G401 (cell line): ENCODE measurements around the gene ZNF783. TPM values are rescaled to one million over a fixed set of nuclear protein-coding genes. Genes with fewer than 3 reads are reported as not detected.

ENCODE experiments used
- DNase-seq: peaks from one replicate; pipeline ENCODE4 v3.0.0-alpha.2; 2015; ENCODE audit warnings: low spot score
- in situ Hi-C: cut with HindIII; loops from 2 replicates; pipeline ENCODE4 v1.10.0; 2016; ENCODE audit warnings: low sequenced_read_pairs, mixed read lengths
- total RNA-seq: library from RNA; depleted of rRNA; stranded (reverse); fragments of >200 nt; shearing (Covaris generic); gene quantifications from 2 replicates; pipeline ENCODE4 v1.2.3, GENCODE V29; 2014

Gene ZNF783
- total RNA-seq, 1 experiment from 2014 or later, result 16.9 TPM

- in situ Hi-C loops, result no loop called here
- no peak for DNase-seq
These were observed 32.1 kb downstream of the ZNF783 start for GRCh38 chr7:149293946-149294633.

DNA sequence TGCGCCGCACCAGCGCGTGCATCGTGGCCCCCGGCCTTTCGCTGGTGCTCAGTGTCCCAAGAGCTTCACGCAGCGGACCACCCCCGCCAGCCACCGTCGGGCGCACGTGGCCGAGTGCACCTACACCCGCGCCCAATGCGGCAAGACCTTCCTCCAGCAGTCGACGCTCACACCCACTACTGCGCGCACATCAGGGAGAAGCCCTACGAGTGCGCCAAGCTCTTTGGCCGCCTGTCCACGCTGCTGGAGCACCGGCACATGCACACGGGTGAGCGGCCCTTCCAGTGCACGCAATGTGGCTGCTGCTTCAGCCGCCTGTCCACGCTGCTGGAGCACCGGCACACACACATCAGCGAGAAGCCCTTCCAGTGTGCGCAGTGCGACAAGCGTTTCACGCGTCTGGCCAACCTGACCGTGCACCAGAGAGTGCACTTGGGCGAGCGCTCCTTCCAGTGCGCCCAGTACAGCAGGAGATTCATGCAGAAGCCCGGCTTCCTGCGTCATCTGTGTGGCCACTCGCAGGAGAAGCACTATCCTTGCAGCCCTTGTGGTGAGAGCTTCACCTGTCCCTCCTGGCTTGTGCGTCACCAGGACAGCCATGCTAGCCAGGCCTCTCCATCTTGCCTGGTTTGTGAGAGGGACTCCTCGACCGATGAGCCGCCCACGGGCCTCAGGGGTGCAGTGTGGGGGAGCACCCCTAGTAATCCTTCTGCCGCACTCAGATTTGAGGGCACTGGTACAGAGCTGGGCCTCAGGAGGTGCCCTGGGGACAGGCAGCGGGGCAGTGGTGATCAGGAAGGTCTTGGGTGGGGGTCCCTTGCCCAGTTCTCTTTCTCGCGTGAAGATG is 32.9 kb downstream of the ZNF783 start:
- in situ Hi-C loops, result no loop called here

DNA sequence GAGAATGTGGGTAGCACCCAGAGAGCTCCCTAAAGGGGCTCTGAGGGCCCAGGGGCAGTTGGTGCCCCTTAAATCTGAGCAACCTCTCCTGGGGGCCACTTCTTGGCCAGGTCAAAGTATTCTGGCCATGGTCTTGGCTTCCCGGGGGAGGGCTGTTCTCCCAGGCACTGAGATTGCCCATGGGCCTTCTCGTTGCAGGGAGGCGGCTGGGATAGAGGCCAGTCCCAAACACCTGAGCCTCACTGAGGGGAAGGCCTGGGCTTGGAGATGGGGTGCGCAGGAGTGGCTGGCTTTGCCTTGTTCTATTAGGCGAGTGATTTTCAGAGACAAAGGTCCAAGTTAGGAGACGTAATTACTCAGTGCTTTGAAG is 33.5 kb downstream of the ZNF783 start:
- in situ Hi-C loops, result no loop called here
- no peak for DNase-seq

More for the DNA sequence above, 32.9 kb downstream of the ZNF783 start:
- no peak for DNase-seq

- in situ Hi-C loops, result no loop called here
- no peak for DNase-seq
These were observed 34.4 kb downstream of the ZNF783 start for GRCh38 chr7:149296368-149296767.

DNA sequence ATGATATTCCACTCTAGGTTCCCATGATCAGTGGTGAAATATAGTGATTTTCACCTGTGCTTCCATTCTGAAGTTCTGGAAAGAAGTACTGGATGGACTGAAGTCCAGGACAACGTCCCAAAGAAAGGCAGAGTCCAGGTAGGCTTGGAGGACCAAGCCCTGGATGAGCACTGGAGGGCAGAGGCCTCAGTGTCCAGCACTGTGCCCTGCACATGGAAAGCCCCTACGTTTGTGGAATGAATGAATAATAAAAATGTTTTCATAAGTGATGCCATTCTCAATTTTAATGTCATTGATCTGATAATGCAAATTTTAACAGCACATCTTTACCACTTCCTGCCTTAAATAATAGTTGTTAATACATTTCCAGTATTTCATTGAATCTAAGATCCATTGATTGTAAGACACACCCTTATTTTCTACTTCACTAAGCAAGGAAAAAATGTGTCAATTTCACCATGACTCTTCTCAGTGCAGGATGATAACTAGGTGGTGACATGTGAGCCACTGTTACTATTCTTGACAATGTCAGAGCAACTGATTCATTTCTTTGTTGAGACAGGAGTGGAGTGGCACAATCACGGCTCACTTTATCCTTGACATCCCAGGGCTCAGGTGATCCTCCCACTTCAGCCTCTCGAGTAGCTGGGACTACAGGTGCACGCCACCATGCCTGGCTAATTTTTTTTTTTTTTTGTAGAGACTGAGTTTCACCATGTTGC is 35.2 kb downstream of the ZNF783 start:
- DNase-seq, result no peak
- in situ Hi-C loops, result no loop called here

DNA sequence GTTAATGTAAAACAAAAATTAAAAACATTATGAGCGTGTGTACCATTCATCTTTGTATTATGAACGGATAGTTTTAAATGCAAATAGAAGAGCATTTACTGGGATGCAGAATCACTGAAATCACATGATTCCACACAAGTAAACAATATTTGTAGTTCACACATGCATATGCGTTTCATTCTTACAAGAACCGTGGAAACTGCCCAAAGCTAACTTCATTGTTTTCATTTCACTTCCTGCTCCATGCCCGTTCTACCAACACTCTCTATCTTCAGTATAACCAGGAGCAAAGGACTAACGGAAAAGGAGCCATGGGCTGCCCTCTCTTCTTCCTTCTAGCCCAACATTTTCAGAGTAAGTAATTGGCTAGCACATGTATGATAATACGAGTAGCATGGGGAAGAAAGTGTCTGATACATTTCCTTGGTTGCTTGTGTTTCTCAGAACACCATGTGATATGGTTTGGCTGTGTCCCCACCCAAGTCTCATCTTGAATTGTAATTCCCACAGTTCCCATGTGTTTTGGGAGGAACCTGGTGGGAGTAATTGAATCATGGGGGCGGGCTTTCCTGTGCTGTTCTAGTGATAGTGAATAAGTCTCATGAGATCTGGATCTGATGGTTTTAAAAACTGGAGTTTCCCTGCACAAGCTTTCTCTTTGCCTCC is 38.8 kb downstream of the ZNF783 start:
- no peak for DNase-seq

GRCh38 chr7:149302222-149302621 is 40.2 kb downstream of the ZNF783 start:
- no peak for DNase-seq
- in situ Hi-C loops, result no loop called here

More for the DNA sequence above, 38.8 kb downstream of the ZNF783 start:
- in situ Hi-C loops, result no loop called here

DNA sequence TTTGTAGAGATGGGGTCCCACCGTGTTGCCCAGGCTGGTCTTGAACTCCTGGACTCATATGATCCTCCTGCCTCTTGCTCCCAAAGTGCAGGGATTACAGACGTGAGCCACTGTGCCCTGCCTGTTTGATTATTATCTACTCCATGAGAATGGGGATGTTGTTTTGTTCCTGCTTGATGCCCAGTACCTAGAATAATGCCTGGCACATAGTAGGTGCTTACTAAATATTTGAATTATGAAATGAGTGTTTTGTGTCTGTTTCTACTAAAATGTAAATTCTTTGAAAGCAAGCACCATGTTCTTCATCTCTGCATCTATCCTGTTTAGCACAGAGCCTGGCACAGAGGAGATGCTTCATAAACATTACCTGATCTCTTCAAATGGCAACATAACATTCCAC is 40.9 kb downstream of the ZNF783 start:
- in situ Hi-C loops, result no loop called here

DNA sequence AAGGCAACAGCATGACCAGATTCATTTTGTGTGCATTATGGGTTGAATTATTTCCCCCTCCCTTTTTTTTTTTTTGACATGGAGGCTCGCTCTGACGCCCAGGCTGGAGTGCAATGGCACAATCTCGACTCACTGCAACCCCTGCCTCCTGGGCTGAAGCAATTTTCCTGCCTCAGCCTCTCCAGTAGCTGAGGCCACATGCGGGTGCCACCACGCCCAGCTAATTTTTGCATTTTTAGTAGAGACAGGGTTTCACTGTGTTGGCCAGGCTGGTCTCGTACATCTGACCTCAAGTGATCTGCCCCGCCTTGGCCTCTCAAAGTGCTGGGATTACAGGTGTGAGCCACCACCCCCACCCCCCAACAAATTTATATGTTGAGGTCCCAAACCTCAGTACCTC is 42.0 kb downstream of the ZNF783 start:
- in situ Hi-C loops, result no loop called here
- DNase-seq, result no peak

More for the DNA sequence above, 40.9 kb downstream of the ZNF783 start:
- no peak for DNase-seq

DNA sequence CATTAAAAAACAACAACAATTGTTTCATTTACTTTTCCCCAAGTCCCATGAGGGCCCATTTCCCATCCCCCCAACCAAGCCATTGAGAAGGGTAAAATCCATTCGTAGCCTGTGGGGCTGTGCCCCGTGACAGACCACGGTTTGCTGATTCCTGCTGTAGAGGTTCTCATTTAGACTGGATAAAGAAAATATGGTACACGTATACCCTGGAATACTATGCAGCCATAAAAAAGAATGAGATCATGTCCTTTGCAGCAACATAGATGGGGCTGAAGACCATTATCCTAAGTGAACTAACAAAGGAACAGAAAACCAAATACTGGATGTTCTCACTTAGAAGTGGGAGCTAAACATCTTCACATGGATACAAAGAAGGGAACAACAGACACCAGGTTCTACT is 44.9 kb downstream of the ZNF783 start:
- in situ Hi-C loops, result no loop called here
- no peak for DNase-seq

- in situ Hi-C loops, result no loop called here
- DNase-seq, result no peak
These were observed 45.9 kb downstream of the ZNF783 start for GRCh38 chr7:149307775-149308501.

GRCh38 chr7:149310113-149310836 is 48.3 kb downstream of the ZNF783 start:
- in situ Hi-C loops, result no loop called here
- peak; percentile 35 for DNase-seq

DNA sequence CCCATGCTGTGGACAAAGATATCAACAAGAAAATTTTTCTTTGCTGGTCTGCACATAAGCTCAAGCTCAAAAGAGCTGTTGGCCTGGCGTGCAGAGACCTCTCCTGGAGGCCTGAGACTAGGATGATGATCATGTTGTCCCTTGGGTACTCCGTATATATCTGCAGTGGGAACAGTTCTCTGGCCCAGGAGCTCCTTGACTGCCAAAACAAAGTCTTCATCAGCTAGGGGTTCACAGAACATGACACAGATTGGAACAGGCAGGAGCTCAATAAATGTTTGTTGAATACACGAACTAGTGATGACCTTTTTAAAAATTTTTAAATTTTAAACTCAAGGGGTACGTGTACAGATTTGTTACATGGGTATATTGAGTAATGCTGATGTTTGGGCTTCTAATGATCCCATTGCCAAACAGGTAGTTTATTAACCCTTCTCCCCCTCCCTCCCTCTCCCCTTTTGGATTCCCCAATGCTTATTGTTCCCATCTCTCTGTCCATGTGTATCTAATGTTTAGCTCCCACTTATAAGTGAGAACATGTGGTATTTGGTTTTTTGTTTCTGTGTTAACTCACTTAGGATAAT is 49.1 kb downstream of the ZNF783 start:
- no peak for DNase-seq
- in situ Hi-C loops, result no loop called here

- in situ Hi-C loops, result no loop called here
- DNase-seq, result no peak
These were observed 52.0 kb downstream of the ZNF783 start for GRCh38 chr7:149313981-149314380.

GRCh38 chr7:149316606-149317005 is 54.6 kb downstream of the ZNF783 start:
- in situ Hi-C loops, result no loop called here
- no peak for DNase-seq

- no peak for DNase-seq
- in situ Hi-C loops, result no loop called here
These were observed 55.5 kb downstream of the ZNF783 start for GRCh38 chr7:149317496-149317895.

DNA sequence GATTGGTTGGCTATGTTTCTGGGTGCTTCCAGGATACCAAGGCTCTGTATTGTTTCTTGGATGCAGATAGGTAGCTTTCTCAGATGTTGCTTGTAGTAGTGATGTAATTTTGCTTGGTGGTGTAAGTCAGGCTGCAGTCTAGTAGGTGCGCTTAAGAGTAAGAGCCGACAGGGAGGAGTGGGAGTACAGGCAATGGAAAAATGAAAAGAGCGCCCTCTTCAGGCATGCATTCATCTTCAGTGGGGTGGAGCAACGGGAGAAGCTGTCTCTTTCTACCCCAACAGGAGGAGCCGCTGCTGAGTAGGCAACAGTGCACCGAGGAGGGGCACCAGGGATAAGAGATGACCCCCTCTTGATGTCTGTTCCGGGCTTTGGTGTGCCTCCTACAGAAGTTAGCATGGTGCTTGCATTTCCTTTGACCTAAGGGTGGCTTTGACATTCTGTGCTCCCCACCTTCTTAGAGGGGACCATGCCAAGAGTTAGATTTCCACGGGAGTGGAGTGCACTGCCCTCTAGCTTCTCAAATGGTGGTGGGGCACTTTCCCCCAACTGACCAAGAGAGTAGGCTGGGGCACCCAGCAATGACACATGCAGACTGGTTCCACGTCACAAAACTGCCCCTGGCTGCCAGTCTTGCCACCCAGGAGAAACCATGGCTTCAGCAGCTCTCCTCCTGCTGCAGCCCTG is 56.1 kb downstream of the ZNF783 start:
- no peak for DNase-seq
- in situ Hi-C loops, result no loop called here
